HG03097 (cell line): ENCODE results near the gene SMAD6.
"Not testable (repeated sequence)": the region's sequence is repeated elsewhere in the genome, so short reads cannot be mapped to it uniquely, and the experiment has no call there.

Source experiments
- ATAC-seq: cut with Tn5 transposase; IDR thresholded peaks from one replicate; pipeline ENCODE4 v1.9.1; 2021; ENCODE audit not compliant: unreplicated experiment, low FRiP score

The SMAD6 gene

DNA sequence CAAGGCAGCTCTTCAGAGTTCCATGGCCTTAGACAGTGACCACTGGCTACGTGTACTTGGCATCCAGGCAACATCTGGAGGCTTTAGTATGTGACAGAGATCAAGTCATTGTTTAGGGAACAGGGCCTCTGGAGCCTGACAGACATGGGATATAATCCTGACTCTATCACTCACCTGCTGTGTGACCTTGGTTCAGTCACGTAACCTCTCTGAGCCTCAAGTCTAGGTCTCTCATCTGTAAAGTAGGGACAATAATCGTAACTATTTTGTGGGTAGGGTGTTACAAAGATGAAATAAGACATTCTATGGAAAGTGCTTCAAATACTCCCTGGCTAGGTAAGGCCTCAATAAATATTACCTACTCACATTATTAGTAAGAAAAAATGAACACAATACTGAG lies 114.2 kb downstream of the SMAD6 start:
- ATAC-seq = no peak

DNA sequence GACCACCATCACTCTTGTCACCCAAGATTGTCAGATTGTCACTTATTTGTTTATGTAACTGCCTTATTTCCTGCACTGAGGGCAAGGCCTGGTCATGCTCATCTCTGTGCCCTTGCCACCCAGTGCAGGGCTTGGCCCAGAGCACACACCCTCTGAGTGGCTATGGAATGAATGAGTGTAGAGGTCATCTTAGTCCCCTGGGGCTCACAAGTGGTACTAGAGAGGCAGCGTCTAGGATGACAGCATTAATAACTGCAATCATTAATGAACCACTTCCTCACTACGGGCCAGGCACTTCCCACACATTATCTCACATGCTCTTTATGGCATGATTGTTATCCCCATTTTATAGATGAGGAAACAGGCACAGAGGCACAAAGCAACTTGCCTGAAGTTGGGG lies 117.0 kb downstream of the SMAD6 start:
- ATAC-seq = peak; percentile 82

DNA sequence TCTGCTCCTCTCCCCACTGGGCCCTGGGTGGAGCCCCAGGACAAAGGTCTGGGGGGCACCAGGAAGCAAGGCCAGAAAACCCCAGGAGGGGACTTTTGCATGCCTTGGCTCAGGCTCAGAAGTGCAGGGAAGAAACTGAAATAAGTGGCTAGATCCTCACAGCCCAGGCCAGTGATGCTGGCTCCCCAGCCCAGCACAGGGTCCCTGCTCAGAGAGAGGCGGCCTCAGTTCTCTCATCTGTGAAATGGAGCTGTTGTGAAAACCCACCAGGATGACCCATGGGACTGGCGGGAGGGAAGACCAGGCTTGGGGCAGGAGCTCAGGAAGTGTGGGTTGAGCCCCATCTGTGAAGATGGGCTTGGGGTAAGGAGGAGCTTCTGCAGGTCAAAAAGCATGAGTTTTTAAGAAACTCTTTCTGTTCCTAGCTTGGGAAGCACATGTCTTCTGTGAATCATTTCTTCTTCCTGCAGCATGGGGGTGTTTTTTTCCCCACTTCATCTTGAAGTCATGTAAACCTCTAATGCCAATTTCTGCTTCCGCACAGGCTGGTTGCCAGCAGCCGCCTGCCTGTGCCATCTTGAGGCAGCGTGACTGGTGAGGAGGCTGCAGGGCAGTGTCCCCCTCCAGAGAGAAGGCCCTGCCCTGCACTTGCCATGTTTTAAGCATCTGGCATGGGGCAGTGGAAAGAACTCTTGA lies 118.6 kb downstream of the SMAD6 start:
- ATAC-seq = no peak

DNA sequence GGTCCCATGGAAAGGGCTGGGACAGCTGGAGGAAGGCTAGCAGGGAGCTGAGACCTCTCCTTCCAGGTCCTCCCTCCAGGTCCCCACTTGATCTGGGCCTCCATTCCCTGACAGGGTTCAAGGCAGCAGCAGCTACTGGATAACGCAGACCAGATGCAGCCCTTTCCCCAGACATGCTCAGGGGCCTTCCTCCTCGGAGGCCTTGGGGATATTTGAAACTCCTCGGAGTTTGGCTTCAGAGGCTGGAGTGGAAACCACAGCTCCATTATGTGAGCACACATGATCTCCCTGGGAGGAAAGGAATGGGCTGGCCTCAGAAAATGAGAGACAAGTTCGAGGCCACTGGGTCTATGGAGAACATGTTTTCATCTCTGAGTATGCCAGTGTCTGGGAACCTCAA lies 119.3 kb downstream of the SMAD6 start:
- no peak for ATAC-seq

DNA sequence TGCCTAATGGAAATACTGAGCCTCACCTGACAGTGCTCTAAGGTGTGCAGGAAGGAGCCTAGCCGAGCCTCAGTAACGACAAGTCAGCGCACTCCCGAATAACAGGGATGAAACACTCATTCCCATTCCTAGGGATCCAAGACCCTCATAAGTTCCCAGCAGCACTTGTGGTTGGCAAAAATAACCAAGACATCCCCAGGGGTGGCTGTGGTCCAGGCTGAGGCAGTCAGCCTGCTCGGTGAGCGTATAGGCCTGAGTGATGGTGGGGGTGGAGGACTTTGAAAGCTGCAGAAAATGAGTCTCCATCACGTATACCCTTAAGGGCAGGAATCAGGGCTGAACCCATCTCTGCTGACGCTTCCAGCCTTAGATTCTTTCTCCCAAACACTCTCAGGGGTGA lies 120.1 kb downstream of the SMAD6 start:
- no peak for ATAC-seq

DNA sequence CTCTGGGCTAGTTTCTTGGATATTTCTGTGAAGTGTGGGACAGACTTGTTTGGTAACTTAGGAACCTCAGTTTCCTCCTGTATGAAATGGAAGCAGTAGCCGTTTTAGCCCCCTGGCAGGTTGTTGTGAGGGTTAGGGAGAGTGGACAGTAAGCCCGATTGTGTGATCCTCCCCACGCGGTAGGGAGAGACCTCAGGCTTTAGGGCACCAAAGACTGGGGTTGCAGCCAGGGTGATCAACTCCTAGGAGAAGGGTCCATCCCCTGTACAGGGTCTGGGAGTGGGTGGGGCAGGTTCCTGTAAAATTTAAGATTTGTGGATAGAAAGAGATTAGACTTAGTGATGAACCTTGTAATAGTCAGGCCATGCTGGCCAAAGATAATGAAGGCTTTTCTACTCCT lies 120.5 kb downstream of the SMAD6 start:
- ATAC-seq = no peak

DNA sequence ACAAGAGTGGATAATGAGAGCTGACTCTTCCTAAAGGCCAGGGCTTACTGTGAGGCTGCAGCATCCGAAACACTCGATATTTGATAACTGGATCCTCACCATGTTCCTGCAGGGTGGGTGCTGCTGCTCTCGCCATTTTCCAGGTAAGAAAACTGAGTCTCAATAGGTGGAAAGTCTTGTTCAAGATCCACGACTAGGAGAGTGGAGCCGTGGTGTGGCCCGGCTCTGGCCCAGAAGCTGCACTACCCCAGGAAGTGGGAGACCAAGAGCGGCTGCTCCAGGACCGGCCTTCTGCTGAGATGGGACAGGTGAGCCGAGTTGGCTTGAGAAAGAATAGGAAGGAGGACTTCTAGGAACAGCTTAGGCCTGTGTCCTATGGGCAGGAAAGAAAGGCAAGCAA lies 121.6 kb downstream of the SMAD6 start:
- no peak for ATAC-seq

DNA sequence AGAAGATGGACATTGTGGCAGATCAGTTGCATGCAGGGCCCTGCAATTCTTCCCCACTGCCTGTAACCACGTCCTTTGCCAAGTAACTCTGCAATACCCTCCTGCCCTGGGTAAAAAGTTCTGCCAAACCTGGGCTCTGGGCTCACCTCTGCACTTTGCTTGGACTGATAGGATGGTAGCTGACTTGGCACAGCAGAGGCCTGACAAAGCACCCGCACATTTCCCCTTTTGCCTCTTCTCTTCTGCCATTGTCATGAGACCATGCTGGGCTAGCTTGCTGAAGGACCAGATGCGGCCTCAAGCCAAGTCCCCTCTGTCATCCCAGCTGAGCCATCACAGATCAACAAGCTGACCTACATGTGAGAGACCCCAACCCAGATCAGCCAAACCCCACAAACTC lies 122.4 kb downstream of the SMAD6 start:
- ATAC-seq = no peak

DNA sequence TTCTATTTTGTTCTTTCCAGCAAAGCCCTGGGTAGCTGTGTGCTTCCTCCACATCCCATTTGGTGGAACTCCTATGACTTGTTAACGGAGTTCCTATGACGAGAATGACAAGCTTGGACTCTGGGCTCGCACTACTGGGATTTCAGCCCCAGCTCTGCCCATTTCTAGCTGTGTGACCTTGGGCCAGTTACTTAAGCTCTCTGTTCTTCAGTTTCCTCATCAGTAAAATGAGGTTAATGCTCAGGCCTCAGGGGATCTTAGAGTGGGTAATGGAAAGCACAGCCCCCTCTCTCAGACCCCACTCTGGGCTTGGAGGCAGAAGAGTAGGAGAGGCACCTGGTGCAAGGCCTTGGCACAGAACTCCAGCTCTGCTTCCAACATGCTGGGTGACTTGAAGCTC lies 123.1 kb downstream of the SMAD6 start:
- no peak for ATAC-seq

DNA sequence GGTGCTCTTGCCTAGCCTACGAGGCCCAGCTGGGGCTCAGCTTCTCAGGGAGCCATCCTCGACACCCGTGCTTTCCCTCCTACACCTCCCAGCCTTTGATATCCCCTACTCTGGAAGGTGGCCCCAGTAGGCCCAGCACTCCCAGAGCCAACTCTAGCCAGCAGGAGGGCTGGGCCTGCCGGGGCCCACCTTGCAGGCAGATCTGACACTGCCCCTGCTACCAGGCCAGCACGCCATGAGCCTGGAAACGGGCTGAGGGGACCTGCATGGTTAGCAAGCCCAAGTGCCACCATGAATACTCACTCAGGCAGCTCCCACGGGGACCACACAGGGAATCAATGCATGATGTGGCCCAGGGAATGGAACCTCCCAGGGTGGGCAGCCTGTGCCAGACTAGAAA lies 123.7 kb downstream of the SMAD6 start:
- ATAC-seq = no peak

DNA sequence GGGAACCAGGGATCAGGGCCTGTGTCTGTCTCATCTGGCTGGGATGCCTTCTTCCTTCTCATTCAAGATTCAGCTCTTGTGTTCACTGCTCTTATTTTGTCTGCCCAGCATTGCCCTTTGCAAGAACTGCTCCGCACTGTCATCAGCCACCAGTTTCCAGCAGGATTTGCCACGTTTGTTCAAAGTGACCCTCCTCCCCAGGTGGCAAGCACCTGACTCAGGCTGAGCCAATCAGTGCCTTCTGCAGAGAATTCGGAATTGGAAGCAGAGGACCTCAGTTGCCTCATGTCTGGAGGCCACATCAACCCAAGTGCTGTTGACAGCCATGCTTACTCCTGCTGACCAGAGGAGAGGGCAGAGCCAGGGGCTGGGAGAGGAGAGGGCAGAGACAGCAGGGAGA lies 124.5 kb downstream of the SMAD6 start:
- ATAC-seq = no peak

DNA sequence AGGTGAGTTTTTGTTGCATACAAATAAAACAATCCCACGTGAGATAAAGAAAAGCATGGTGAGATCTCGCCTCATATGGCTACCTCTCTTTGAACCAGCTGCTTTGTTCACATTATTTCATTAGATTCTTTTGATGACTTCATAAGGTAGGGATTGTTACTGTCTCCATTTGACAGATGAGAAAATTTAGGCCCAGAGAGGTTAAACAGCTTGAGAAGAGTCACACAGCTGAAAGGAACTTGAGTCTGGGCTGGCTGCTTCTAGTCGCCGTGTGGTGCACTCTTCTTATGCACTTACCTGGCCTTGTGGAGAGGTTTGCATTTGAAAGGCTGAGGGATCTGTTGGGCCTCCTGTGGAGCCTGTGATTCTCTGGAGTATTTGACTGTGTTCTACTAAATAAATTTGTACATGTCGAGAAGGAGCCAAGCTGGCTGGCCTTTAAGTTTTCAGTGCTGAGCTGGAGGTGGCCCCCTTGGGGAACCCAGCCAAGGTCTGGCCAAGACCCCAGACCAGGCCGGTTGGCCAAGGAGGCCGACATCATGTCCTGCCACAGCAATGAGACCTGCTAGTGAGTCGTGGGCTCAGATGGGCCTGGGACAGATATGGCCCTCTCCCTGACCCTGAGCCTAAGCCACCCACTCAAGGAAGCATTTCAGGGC lies 125.1 kb downstream of the SMAD6 start:
- no peak for ATAC-seq

DNA sequence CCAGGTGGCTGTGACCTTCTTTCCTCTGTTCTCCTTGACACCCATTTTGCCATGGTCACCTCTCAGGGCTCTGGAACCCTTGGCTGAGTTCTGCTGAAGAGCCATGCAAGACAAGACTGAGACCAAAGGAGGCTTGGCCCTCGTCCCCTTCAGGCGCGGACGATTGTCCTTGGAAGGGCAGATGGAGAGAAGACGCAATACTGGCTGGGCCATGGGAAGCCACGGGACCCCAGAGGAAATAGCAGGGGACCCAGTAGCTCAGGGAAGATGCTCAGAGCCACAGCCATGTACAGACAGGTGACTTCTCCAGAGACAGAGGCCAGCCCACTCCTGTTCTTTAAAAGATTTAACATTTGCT lies 125.6 kb downstream of the SMAD6 start:
- ATAC-seq = no peak

DNA sequence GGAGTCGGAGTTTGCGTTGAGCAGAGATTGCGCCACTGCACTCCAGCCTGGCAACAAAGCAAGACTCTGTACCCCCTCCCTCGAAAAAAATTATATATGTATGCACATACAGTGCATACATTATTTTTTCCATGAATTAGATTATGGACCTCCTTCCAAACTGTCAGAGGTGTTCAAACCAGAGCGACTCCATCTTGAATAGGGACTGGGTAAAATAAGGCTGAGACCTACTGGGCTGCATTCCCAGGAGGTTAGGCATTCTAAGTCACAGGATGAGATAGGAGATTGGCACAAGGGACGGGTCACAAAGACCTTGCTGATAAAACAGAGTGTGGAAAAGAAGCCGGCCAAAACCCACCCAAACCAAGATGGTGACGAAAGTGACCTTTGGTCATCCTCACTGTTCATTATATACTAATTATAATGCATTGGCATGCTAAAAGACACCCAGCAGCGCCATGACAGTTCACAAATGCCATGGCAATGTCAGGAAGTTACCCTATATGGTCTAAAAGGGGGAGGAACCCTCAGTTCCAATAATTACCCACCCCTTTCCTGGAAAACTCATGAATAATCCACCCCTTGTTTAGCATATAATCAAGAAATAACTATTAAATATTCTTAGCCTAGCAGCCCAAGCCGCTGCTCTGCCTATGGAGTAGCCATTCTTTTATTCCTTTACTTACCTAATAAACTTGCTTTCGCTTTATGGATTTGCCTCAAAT lies 126.9 kb downstream of the SMAD6 start:
- not testable (repeated sequence) for ATAC-seq

DNA sequence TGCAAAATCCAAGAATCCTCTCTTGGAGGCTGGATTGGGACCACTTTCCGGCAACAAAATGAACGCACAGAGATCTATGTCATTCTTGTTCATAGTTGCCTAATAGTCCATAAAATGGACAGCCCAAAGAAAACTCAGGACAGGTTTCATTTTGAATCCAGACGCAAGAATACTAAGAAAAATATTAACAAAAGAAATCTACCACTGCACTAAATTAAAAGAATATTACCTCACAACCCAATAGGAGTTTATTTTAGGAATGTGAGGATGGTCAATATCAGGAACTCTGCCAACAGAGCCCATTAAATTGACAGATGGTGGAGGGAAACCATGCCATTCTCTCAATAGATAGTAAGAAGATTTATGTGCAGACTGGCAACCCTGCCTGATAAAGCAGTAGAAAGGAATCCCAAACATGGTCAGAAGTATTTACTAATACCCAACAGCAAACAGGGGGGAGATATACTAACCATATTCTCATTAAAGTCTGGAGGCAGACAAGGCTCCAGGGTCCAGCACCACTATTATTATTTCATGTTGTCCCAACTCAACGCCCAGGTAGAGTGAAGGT lies 127.6 kb downstream of the SMAD6 start:
- ATAC-seq = no peak

DNA sequence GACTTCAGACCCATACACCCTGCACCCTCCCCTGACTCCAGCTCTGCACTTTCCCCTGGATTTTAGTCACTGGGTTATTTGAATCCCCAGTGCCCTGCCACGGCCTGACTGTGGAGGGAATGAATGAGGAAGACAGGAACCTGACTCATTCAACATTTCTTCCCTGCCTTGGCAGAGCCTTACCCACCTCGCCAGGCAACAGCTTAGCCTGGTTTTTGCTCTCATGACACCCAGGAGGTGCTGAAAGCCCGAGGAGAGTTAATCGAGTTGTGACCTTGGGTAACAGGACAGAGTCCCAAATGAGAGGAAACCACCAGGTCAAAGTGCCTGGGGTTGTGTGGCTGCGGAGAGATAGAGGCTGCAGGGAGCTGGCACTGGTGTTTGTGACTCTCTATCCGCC lies 128.3 kb downstream of the SMAD6 start:
- ATAC-seq = no peak

DNA sequence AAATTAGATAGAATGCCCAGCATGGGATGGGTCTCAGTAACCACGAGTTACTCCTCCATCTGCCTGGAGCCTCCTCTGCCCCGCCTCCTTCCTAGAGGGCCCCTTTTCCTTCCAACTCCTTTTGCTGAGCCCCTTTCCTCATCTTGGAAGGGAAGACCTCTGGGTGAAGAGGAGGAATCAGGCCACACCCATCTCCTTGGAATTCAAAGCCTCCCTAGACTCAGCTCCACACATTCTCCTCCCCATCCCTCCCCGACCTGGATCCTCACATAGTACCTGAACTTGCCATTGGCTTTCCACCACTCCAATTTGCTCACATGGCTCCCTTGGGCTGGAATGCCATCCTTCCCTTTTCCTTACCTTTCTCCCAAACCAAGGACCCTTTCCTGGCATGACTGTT lies 128.8 kb downstream of the SMAD6 start:
- no peak for ATAC-seq

DNA sequence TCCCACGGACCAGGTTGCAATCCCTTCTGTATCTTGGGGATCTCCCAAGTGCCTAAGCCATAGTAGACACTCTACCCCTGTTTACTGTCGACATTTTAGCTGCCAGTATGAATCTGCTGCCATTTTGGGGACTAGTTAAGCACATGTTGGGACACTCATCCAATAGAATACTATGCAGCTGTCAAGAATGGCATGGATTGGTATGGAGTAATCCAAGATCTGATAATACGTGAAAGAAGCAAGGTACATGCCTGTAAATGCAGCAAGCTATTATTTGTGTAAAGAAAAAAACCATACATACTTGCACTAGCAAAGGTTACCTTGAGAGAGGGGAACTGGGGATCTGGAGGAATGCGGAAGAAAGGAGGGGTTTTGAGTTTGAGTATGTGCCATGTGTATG lies 129.3 kb downstream of the SMAD6 start:
- no peak for ATAC-seq

DNA sequence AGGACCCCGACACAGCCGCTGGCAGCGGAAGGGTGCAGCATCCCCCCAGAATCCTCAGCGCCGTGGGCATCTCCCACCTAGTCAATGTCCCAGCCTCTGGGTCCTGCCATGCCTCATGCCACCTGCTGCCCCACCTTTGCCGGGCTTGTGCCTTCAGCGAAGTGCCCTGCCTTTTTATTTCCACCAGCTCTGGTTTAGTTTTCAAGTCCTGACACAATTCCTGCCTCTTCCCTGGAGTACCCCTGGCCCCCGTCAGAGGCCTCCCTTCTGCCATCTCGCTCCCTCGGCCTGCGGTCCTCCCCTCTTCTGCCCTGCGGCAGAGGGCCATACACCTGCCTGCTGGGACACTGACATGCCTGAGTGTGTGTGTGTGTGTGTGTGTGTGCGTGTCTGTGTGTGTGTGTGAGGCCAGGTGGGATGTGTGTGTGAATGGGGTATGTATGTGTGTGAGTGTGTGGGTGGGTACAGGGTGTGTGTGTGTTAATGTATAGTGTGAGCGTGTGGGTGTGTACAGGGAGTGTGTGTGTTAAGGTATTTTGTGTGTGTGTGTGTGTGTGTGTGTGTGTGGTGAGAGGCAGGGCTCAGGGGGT lies 129.9 kb downstream of the SMAD6 start:
- no peak for ATAC-seq
